Measurements from ENCODE around the gene LYZL6.

DNA sequence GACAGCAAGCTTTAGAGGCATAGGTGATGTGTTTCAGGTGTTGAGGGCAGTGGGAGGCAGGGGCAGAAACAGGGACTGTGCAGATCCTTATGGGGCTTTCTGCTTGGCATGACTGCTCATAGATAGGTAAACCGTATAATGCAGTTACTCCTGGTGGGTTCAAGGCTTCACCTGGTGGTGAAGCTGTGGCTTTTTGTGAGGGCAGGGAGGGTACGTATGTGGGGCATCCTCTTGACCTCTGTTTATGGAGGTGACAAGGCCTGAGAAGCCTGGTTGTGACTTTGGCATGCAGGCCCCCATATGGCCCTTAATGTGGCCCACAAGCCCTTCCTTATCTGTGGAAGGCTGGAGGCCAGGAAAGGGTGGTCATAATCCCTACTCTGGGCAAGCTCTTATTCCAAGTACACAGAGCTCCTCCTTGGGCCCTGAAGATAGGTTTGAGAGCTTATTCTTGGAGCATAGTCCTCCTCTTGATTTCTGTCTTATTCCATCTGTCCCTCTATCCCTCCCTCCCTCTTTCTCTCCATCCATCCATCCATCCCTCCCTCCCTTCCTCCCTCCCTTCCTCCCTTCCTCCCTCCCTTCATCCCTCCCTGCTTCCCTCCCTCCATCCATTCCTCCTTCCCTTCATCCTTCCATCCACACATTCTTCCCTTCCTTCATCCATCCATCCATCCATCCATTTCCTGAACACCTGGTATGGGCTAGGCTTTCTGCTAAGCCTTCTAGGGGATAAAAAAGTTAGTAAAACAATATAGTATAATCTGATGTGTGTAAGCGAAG lies 39.1 kb upstream of the LYZL6 start:
- TF ChIP-seq, protein P1, sequence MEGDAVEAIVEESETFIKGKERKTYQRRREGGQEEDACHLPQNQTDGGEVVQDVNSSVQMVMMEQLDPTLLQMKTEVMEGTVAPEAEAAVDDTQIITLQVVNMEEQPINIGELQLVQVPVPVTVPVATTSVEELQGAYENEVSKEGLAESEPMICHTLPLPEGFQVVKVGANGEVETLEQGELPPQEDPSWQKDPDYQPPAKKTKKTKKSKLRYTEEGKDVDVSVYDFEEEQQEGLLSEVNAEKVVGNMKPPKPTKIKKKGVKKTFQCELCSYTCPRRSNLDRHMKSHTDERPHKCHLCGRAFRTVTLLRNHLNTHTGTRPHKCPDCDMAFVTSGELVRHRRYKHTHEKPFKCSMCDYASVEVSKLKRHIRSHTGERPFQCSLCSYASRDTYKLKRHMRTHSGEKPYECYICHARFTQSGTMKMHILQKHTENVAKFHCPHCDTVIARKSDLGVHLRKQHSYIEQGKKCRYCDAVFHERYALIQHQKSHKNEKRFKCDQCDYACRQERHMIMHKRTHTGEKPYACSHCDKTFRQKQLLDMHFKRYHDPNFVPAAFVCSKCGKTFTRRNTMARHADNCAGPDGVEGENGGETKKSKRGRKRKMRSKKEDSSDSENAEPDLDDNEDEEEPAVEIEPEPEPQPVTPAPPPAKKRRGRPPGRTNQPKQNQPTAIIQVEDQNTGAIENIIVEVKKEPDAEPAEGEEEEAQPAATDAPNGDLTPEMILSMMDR (IDR thresholded peaks at IDR 0.05): no peak
- no peak for TF ChIP-seq EP300 (IDR thresholded peaks at IDR 0.05)

All from tibial nerve (tissue), 4 donors.